Fibroblast of the aortic adventitia (primary cell): Measurements from ENCODE around the gene GPRC5A. TPM values are rescaled to one million over a fixed set of nuclear protein-coding genes. Genes with fewer than 3 reads are reported as not detected.

Experiments
- DNase-seq: peaks from one replicate; pipeline ENCODE4 v3.0.0-alpha.2; 2010; ENCODE audit warnings: low read depth
- H3K4me3 ChIP-seq: 2 replicates; pipeline ENCODE4 v1.5.1; 2011; ENCODE audit warnings: low read depth, mild to moderate bottlenecking, control low read depth, low read length, moderate library complexity
- CTCF ChIP-seq: IDR thresholded peaks from 2 replicates; pipeline ENCODE4 v1.5.1; 2011; ENCODE audit warnings: mild to moderate bottlenecking, low read length, control low read depth, inconsistent platforms; ENCODE audit not compliant: insufficient read depth
- total RNA-seq: library from RNA; depleted of rRNA; stranded (reverse); fragments of >200 nt; gene quantifications from 2 replicates; pipeline ENCODE4 v1.2.3, GENCODE V29; 2012; ENCODE audit warnings: low replicate concordance

The GPRC5A gene
- total RNA-seq, 1 donor = 5.4 TPM

GRCh38 chr12:12902036-12902435 is 10.7 kb downstream of the GPRC5A start:
- DNase-seq = peak; percentile 87
- no peak for TF ChIP-seq CTCF
- H3K4me3 ChIP-seq = peak overlapping the region; percentile 31

- no peak for TF ChIP-seq CTCF
- DNase-seq = no peak
- H3K4me3 ChIP-seq = no peak overlapping the region
Observed at GRCh38 chr12:12903642-12904609, 12.6 kb downstream of the GPRC5A start.

GRCh38 chr12:12907552-12907951 is 16.2 kb downstream of the GPRC5A start:
- no peak overlapping the region for H3K4me3 ChIP-seq
- TF ChIP-seq CTCF = no peak
- no peak for DNase-seq

- no peak overlapping the region for H3K4me3 ChIP-seq
- DNase-seq = no peak
- TF ChIP-seq CTCF = no peak
Observed at GRCh38 chr12:12908252-12908651, 16.9 kb downstream of the GPRC5A start.

- TF ChIP-seq CTCF = no peak
- H3K4me3 ChIP-seq = no peak overlapping the region
- DNase-seq = no peak
Observed at GRCh38 chr12:12908711-12909110, 17.3 kb downstream of the GPRC5A start.

GRCh38 chr12:12909228-12909994 is 18.0 kb downstream of the GPRC5A start:
- H3K4me3 ChIP-seq = no peak overlapping the region
- TF ChIP-seq CTCF = no peak

More at GRCh38 chr12:12909228-12909994, 18.0 kb downstream of the GPRC5A start:
- no peak for DNase-seq
